Stomach (tissue), 9 donors: ENCODE results near the gene FAF2. TPM values are rescaled to one million over a fixed set of nuclear protein-coding genes. Genes with fewer than 3 reads are reported as not detected.
A peak's percentile ranks its signal among the peaks of the same experiment; 100 is the strongest.
"Not testable (repeated sequence)": the region's sequence is repeated elsewhere in the genome, so short reads cannot be mapped to it uniquely, and the experiment has no call there.

Experiments used
- DNase-seq, 2 donors: peaks; one replicate each; pipeline versions ENCODE4 v3.0.0 to v3.0.0-alpha.2; 2013 to 2019
- H3K27ac ChIP-seq, 5 donors: fragments of 200-600 bp in 4 of 5; sonication (generic) in 4 of 5; one replicate each; pipeline ENCODE4 v1.5.1; 2013 to 2019; ENCODE audit warnings: mild to moderate bottlenecking in 1 of 5, moderate library complexity in 1 of 5
- H3K27me3 ChIP-seq, 3 donors: fragments of 200-600 bp; sonication (generic); one replicate each; pipeline ENCODE4 v1.5.1; 2017 to 2019; ENCODE audit warnings: mixed run types in 1 of 3
- H3K36me3 ChIP-seq, 4 donors: fragments of 200-600 bp; sonication (generic); 1 replicate in 3 of 4; 2 replicates in 1 of 4; pipeline ENCODE4 v1.5.1; 2016 to 2019
- H3K4me1 ChIP-seq, 4 donors: fragments of 200-600 bp; sonication (generic); one replicate each; pipeline ENCODE4 v1.5.1; 2016 to 2019
- H3K4me3 ChIP-seq, 4 donors: fragments of 200-600 bp; sonication (generic) in 3 of 4; one replicate each; pipeline ENCODE4 v1.5.1; 2016 to 2019; ENCODE audit warnings: mild to moderate bottlenecking in 1 of 4
- H3K9me3 ChIP-seq, 4 donors: fragments of 200-600 bp; sonication (generic); one replicate each; pipeline ENCODE4 v1.5.1; 2016 to 2019
- CTCF ChIP-seq, 7 experiments: fragments of 450-650 bp in 4 of 7; fragments of 200-600 bp in 3 of 7; sonication (generic) in 3 of 7; IDR thresholded peaks; one replicate each; pipeline ENCODE4 v1.5.1; 2016 to 2019; ENCODE audit warnings: antibody characterized with exemption in 7 of 7, control low read depth in 2 of 7, mild to moderate bottlenecking in 1 of 7
- EP300 ChIP-seq: sonication (generic); formaldehyde crosslinking; IDR thresholded peaks from one replicate; pipeline ENCODE4 v1.6.1; 2017; ENCODE audit warnings: antibody characterized with exemption
- POLR2A ChIP-seq, 4 donors: fragments of 450-650 bp; IDR thresholded peaks; one replicate each; pipeline ENCODE4 v1.6.1; 2016; ENCODE audit warnings: antibody characterized with exemption in 4 of 4, control low read depth in 2 of 4, mild to moderate bottlenecking in 1 of 4, moderate library complexity in 1 of 4
- POLR2AphosphoS5 ChIP-seq, 3 donors: sonication (generic); formaldehyde crosslinking; IDR thresholded peaks; one replicate each; pipeline ENCODE4 v1.6.1; 2016; ENCODE audit warnings: antibody characterized with exemption in 3 of 3
- WGBS, 5 donors: extraction: QIAGEN DNeasy Blood & Tissue Kit in 3 of 5; methylation state at CpG; one replicate each; pipeline versions ENCODE4 v1.1.5 to v1.1.7; 2013 to 2018; 5-methylcytosine and 5-hydroxymethylcytosine counted together
- intact Hi-C: fragments of 100-400 bp; cut with DNase I; formaldehyde crosslinking; loops from one replicate; pipeline ENCODE4 v1.15.1; 2023; ENCODE audit warnings: low total_unique reads
- polyA plus RNA-seq, 3 donors: library from polyadenylated mRNA; stranded (reverse); fragments of 200-250 nt; gene quantifications; one replicate each; pipeline ENCODE4 v1.2.3, GENCODE V29; 2013
- total RNA-seq, 5 donors: library from RNA; depleted of rRNA; stranded (reverse); fragments of >200 nt; gene quantifications; one replicate each; pipeline versions ENCODE4 v1.1.0 to v1.2.3, GENCODE V29; 2014 to 2016
- donor health status: healthy with polysubstance abuse.
- donor health status: Bipolar disorder and iron deficiency.
- donor health status: healthy.

The FAF2 gene
- total and polyA plus RNA-seq, 8 donors: 5.7 to 57.2 (median 22.6) TPM

GRCh38 chr5:176436656-176437055 lies 11.5 kb upstream of the FAF2 start:
- no peaks in the 10 kb centered on the region for H3K36me3 ChIP-seq
- TF ChIP-seq POLR2A (IDR thresholded peaks at IDR 0.05) (no peak), POLR2AphosphoS5 (IDR thresholded peaks at IDR 0.05) (no peak)
- H3K27me3 ChIP-seq: peaks cover 0 to 15% (median 0%) of the 10 kb centered on the region in 3 donors
- no peak for DNase-seq
- H3K27ac ChIP-seq: no peak overlapping the region
- no peak overlapping the region for H3K4me3 ChIP-seq
- intact Hi-C loops: no loop called here
- WGBS, 5 donors: 18 to 30% (median 26%) methylated on average over 5 of the region's 5 CpGs
- H3K9me3 ChIP-seq: no peaks in the 10 kb centered on the region
- H3K4me1 ChIP-seq: peaks cover 0 to 6% (median 0%) of the 10 kb centered on the region in 4 donors

GRCh38 chr5:176438959-176439757 lies 9.0 kb upstream of the FAF2 start:
- no peak for DNase-seq
- WGBS, 5 donors: 69 to 81% (median 73%) methylated on average over 12 of the region's 12 CpGs
- Histone ChIP-seq H3K36me3 (no peaks in the 10 kb centered on the region), H3K9me3 (no peaks in the 10 kb centered on the region), H3K4me3 (no peak overlapping the region), H3K4me1 (peaks cover 0 to 6% (median 0%) of the 10 kb centered on the region in 4 donors), H3K27ac (no peak overlapping the region), H3K27me3 (peaks cover 0 to 9% (median 0%) of the 10 kb centered on the region in 3 donors)
- intact Hi-C loops: no loop called here
- TF ChIP-seq POLR2AphosphoS5 (IDR thresholded peaks at IDR 0.05) (no peak), POLR2A (IDR thresholded peaks at IDR 0.05) (no peak), EP300 (no peak), CTCF (IDR thresholded peaks at IDR 0.05) (no peak)

- 69 to 74% (median 72%) methylated on average over 10 of the region's 10 CpGs for WGBS, 5 donors
- intact Hi-C loops: no loop called here
- Histone ChIP-seq H3K4me3 (no peak overlapping the region), H3K4me1 (peaks cover 0 to 7% (median 0%) of the 10 kb centered on the region in 4 donors), H3K36me3 (no peaks in the 10 kb centered on the region), H3K27ac (no peak overlapping the region), H3K27me3 (peaks cover 0 to 9% (median 0%) of the 10 kb centered on the region in 3 donors), H3K9me3 (no peaks in the 10 kb centered on the region)
- peak in 1 of 2 donors; percentile 23 for DNase-seq
- TF ChIP-seq POLR2A (IDR thresholded peaks at IDR 0.05) (no peak), POLR2AphosphoS5 (IDR thresholded peaks at IDR 0.05) (no peak), EP300 (no peak), CTCF (IDR thresholded peaks at IDR 0.05) (no peak)
Observed at GRCh38 chr5:176440927-176441706, 7.1 kb upstream of the FAF2 start.

GRCh38 chr5:176441921-176442323 lies 6.3 kb upstream of the FAF2 start:
- Histone ChIP-seq H3K4me1 (peaks cover 4 to 10% (median 5%) of the 10 kb centered on the region in 4 donors), H3K4me3 (no peak overlapping the region), H3K27me3 (peaks cover 0 to 9% (median 0%) of the 10 kb centered on the region in 3 donors), H3K27ac (no peak overlapping the region), H3K9me3 (no peaks in the 10 kb centered on the region), H3K36me3 (no peaks in the 10 kb centered on the region)
- WGBS, 5 donors: 13 to 30% (median 20%) methylated on average over 5 of the region's 5 CpGs
- TF ChIP-seq POLR2A (IDR thresholded peaks at IDR 0.05) (no peak), POLR2AphosphoS5 (IDR thresholded peaks at IDR 0.05) (no peak), EP300 (no peak), CTCF (IDR thresholded peaks at IDR 0.05) (no peak)
- peak in 1 of 2 donors; percentile 23 for DNase-seq
- intact Hi-C loops: no loop called here

GRCh38 chr5:176442911-176443310 lies 5.3 kb upstream of the FAF2 start:
- DNase-seq: not testable (repeated sequence)
- WGBS, 5 donors: 57 to 65% (median 59%) methylated on average over 4 of the region's 4 CpGs

More at GRCh38 chr5:176442911-176443310, 5.3 kb upstream of the FAF2 start:
- H3K27me3 ChIP-seq, H3K27ac ChIP-seq, H3K9me3 ChIP-seq, H3K36me3 ChIP-seq, intact Hi-C loops, H3K4me3 ChIP-seq: not testable (repeated sequence)
- H3K4me1 ChIP-seq: peaks cover 6 to 13% (median 10%) of the 10 kb centered on the region in 4 donors
